HG02870 (cell line): ENCODE measurements around the gene RALB.
"Not testable (repeated sequence)": the region's sequence is repeated elsewhere in the genome, so short reads cannot be mapped to it uniquely, and the experiment has no call there.

ENCODE experiments used
- ATAC-seq: cut with Tn5 transposase; IDR thresholded peaks from one replicate; pipeline ENCODE4 v1.9.1; 2021; ENCODE audit warnings: mild to moderate bottlenecking, moderate library complexity; ENCODE audit not compliant: unreplicated experiment

Gene RALB

GRCh38 chr2:120224735-120225548 lies 27.7 kb upstream of the RALB start:
- no peak for ATAC-seq

- no peak for ATAC-seq
Measured at GRCh38 chr2:120225549-120226065, 27.0 kb upstream of the RALB start.

GRCh38 chr2:120226316-120226715 lies 26.3 kb upstream of the RALB start:
- no peak for ATAC-seq

DNA sequence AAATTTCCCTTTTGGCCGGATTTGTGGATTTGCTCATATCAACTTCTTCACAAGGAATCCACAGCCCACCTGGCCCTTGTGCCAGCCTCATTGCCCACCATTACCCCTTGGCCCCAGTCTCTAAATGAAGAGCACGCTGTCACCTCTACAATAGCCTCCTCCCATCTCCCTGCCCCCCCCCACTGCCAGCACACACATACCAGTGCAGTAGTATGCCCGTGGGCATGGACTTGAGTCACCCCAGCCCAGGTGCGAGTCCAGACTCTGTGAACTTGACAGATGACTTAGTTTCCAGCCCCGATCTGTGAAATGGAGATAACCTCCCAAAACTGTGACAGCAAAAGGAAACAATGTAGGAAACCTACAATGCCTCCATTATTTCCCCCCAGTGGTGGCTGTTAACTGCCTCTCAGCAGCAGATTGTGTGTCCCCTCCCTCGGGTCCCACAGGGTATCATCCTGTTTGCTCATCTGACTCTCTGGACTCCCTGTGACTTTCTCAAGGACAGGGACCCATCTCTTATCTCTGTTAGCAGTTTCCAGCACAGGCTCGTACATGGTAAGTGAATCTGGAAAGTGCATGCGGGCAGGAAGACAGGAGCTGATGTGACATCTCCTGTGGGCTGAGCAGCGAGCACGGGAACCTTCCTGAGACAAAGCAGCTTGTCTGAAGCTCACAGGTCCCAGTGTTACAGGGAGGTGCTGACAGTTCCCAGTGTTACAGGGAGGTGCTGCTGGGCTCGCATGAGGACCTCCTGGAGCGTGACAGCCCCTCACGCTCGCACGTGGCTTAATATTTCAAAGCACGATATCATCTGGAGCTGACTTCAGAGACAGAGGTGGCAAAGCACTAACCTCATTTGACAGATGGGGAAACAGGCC lies 25.3 kb upstream of the RALB start:
- no peak for ATAC-seq

GRCh38 chr2:120228503-120228902 lies 24.1 kb upstream of the RALB start:
- no peak for ATAC-seq

- no peak for ATAC-seq
Measured at GRCh38 chr2:120229341-120229740, 23.3 kb upstream of the RALB start.

GRCh38 chr2:120230515-120231471 lies 21.9 kb upstream of the RALB start:
- no peak for ATAC-seq

- ATAC-seq, result no peak
Measured at GRCh38 chr2:120231564-120231973, 21.1 kb upstream of the RALB start.

DNA sequence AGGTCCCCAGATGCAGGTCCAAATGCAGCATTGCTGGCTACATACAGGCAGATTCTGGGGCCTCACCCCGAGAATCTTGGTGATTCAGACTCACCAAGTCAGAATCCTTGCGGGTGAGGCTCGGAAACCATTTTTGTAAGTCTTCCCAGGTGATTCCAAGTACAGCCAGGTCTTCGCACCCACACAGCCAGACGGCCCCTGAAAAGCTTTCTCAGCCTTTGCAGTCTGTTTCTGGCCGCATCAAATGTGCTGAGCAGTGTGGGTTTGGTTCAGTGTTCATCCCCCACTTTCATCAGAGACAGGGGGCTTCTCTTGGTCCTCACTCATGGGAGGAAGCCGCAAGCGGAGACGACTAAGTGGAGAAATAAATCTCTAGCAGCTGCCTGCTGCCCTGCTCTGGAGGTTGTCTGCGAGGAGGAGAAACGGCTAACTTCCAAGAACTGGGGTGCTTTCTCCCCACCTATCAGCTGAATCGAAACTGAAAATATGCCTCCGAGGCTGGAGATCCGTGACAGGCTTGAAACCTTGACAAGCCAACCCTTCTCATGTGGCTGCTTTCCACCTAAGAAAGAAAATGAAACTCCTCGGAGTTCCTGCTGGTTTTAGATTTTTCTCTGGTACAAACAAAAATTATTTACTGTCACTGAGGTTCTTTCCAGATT lies 20.5 kb upstream of the RALB start:
- peak; percentile 89 for ATAC-seq

DNA sequence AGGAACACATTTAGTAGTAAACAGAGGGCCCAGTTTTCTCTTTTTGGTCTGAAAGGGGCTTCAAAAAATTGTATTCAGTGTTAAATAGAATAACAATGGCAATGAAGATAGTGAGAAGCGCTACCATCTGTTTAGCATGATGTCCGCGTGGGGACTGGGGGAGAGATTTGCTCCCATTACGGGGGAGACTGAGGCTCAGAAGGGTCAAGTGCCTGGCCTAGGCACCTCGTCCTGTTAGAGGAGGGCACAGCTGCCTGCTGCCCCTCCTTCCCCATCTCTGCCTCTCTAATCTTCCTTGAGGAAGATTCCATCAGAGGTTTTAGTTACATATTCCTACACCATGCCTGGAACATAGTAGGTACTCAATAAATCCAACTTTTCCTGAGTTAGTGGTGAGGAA lies 19.4 kb upstream of the RALB start:
- ATAC-seq, result no peak

GRCh38 chr2:120235158-120235557 lies 17.5 kb upstream of the RALB start:
- not testable (repeated sequence) for ATAC-seq

DNA sequence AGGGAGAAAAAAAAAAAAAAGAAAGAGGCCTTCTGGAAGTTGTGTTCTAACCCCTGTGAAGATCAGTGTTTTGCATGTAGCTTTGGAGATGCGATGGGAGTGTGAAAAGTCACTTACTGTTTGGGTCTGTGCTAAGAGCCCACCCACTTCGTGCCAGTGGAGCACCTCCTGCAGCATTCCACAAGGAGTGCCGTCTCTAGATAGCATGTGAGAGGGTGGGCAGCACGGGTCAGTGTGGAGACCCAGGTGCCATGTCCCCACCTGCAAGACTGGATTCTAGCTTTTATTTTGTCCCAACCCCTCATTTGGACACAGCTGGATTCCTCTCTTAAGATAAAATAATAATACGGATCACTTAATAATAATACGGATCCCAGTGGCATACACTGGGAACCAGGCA lies 17.0 kb upstream of the RALB start:
- ATAC-seq, result no peak

- no peak for ATAC-seq
Measured at GRCh38 chr2:120236316-120236715, 16.3 kb upstream of the RALB start.

DNA sequence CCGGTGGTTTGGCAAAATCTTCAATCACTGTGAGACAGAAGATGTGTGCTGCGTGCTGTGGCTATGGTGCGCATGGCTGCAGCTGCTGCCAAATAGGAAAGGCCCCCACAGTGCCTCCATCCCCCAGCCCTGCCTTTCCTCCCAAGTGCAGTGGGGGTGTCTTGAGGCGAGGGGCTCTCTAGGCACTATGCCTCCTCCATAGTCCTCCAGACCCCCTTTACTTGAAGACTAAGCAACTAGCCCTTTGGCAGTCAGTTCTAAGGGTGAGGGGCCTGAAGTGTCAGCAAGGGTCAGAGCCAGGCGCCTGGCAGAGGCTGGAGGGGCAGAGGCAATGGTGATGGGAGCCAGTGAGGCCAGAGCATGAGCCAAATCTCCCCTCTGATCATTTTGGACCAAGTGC lies 15.9 kb upstream of the RALB start:
- no peak for ATAC-seq

DNA sequence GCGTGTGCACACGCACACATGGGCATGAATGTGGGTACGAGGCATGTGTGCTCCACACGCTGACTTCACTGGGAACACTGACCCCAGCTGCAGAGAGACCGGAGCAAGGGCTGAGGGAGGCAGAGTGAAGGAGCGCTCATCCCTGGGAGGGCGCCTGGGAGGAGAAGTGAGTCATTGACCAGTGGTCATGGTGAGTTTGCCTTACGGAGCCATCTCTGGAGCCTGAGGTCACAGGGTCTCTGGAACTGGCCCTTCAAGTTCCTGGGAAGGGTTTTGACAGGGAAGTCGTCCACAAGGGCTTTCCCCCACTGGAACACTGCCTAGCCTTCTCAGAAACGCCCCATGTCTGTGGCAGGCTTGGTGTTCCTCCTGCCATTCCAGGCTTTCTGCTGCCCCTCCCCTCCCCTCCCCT lies 15.2 kb upstream of the RALB start:
- ATAC-seq, result no peak

GRCh38 chr2:120238728-120239487 lies 13.7 kb upstream of the RALB start:
- no peak for ATAC-seq

- ATAC-seq, result no peak
Measured at GRCh38 chr2:120239488-120240287, 13.0 kb upstream of the RALB start.

DNA sequence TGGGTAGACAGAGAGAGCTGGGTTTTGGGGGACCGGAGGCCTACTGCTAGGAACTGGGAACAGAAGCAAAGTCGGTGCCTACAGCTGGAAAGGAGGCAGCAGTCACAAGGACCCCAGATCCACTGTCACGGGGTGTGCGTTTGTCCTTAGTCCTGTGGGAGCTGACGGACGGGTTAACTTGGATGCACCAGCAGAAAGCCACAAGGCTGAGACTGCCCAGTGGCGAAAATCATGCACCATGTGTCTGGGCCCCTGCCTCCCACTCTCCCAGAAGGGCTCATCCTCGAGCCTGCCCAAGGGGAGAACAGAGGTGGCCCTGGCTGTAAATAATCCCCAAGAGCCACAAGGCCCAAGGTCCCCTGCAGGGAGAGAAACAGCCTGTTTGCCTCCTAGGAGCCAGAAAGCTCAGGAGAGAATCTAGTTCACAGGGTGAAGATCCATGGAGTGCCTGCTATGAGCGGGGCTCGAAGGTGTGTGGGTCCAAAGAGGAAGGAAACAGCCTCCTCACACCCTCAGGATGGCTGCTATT lies 11.7 kb upstream of the RALB start:
- ATAC-seq, result no peak
